GM23338 (cell line): Measurements from ENCODE around the gene TIPRL.

Source experiments
- CTCF ChIP-seq, 2 experiments: fragments of 200-600 bp in 1 of 2; sonication (generic) in 1 of 2; conservative IDR thresholded peaks; 2 replicates each; pipeline versions ENCODE4 v1.5.1 to v1.6.1; 2016 to 2017; ENCODE audit warnings: antibody characterized with exemption in 2 of 2, low read depth in 2 of 2, mild to moderate bottlenecking in 2 of 2, moderate library complexity in 1 of 2
- EZH2 ChIP-seq: fragments of 200-600 bp; sonication (generic); IDR thresholded peaks from one replicate; pipeline ENCODE4 v1.8.0; 2017; ENCODE audit warnings: antibody characterized with exemption, mild to moderate bottlenecking, low read depth; ENCODE audit not compliant: unreplicated experiment
- EZH2phosphoT487 ChIP-seq: fragments of 200-600 bp; sonication (generic); IDR thresholded peaks from one replicate; pipeline ENCODE4 v1.8.1; 2018; ENCODE audit warnings: antibody characterized with exemption; ENCODE audit not compliant: unreplicated experiment

GRCh38 chr1:168206111-168206510 lies 27.3 kb downstream of the TIPRL start:
- TF ChIP-seq CTCF (conservative IDR thresholded peaks at IDR 0.05; ENCODE audit: low read depth in 2 of 2), result no peak
- TF ChIP-seq EZH2, result no peak
- TF ChIP-seq EZH2phosphoT487, result no peak
